GM23338 (cell line): ENCODE results near the gene SCLT1. TPM values are rescaled to one million over a fixed set of nuclear protein-coding genes. Genes with fewer than 3 reads are reported as not detected.
A peak's percentile ranks its signal among the peaks of the same experiment; 100 is the strongest.

Experiments
- ATAC-seq: fragments of 200-7000 bp; cut with Tn5 transposase; 3 replicates; pipeline ENCODE4 v1.9.1; 2020
- DNase-seq: peaks from one replicate; pipeline ENCODE4 v3.0.0-alpha.2; 2015; ENCODE audit warnings: low spot score
- H2AFZ ChIP-seq: fragments of 200-600 bp; sonication (generic); 2 replicates; pipeline ENCODE4 v1.8.0; 2016; ENCODE audit warnings: antibody characterized with exemption, mild to moderate bottlenecking, moderate library complexity
- H3F3A ChIP-seq: fragments of 200-600 bp; sonication (generic); replicated peaks from 2 replicates; pipeline ENCODE4 v1.8.0; 2017; ENCODE audit warnings: antibody characterized with exemption, mixed run types, low read depth
- H3K27ac ChIP-seq: fragments of 200-600 bp; sonication (generic); 2 replicates; pipeline ENCODE4 v1.6.1; 2016; ENCODE audit warnings: low read depth
- H3K27me3 ChIP-seq: fragments of 200-600 bp; sonication (generic); 2 replicates; pipeline ENCODE4 v1.8.0; 2016; ENCODE audit warnings: mild to moderate bottlenecking, mixed run types, moderate library complexity; ENCODE audit not compliant: insufficient read depth
- H3K36me3 ChIP-seq: fragments of 200-600 bp; sonication (generic); 2 replicates; pipeline ENCODE4 v1.8.0; 2016; ENCODE audit warnings: mild to moderate bottlenecking; ENCODE audit not compliant: insufficient read depth
- H3K4me1 ChIP-seq: fragments of 200-600 bp; sonication (generic); 2 replicates; pipeline ENCODE4 v1.8.0; 2016; ENCODE audit warnings: mild to moderate bottlenecking, moderate library complexity; ENCODE audit not compliant: insufficient read depth
- H3K4me2 ChIP-seq: fragments of 200-600 bp; sonication (generic); 2 replicates; pipeline ENCODE4 v1.7.1; 2017; ENCODE audit warnings: mixed run types
- H3K4me3 ChIP-seq: fragments of 200-600 bp; sonication (generic); 2 replicates; pipeline ENCODE4 v1.6.1; 2016; ENCODE audit warnings: mixed run types
- H3K79me2 ChIP-seq: fragments of 200-600 bp; sonication (generic); replicated peaks from 2 replicates; pipeline ENCODE4 v1.8.0; 2017; ENCODE audit warnings: mild to moderate bottlenecking; ENCODE audit not compliant: insufficient read depth
- H3K9me2 ChIP-seq: fragments of 200-600 bp; sonication (generic); 2 replicates; pipeline ENCODE4 v1.8.0; 2017; ENCODE audit not compliant: insufficient read depth
- H4K20me1 ChIP-seq: fragments of 200-600 bp; sonication (generic); replicated peaks from 2 replicates; pipeline ENCODE4 v1.8.0; 2017; ENCODE audit warnings: mild to moderate bottlenecking; ENCODE audit not compliant: insufficient read depth
- H3K27ac Mint-ChIP-seq: 2 replicates; pipeline ENCODE4 v1.8.0; 2020; ENCODE audit warnings: inconsistent platforms, mild to moderate bottlenecking, moderate library complexity, mixed read lengths
- H3K27me3 Mint-ChIP-seq: 3 replicates; pipeline ENCODE4 v1.8.0; 2022; ENCODE audit warnings: low read depth, mild to moderate bottlenecking, moderate library complexity, mixed read lengths, inconsistent platforms; ENCODE audit not compliant: insufficient read depth, poor library complexity
- H3K36me3 Mint-ChIP-seq: 3 replicates; pipeline ENCODE4 v1.8.0; 2021; ENCODE audit warnings: low read depth, mild to moderate bottlenecking, inconsistent platforms, moderate library complexity, mixed read lengths
- H3K4me1 Mint-ChIP-seq: 3 replicates; pipeline ENCODE4 v1.8.0; 2020; ENCODE audit warnings: mild to moderate bottlenecking, inconsistent platforms, mixed read lengths
- H3K4me3 Mint-ChIP-seq: 3 replicates; pipeline ENCODE4 v1.8.0; 2021; ENCODE audit warnings: moderate library complexity, mild to moderate bottlenecking, inconsistent platforms, mixed read lengths
- H3K9me3 Mint-ChIP-seq: 3 replicates; pipeline ENCODE4 v1.8.0; 2020; ENCODE audit warnings: moderate library complexity, mild to moderate bottlenecking, inconsistent platforms, mixed read lengths
- CREB1 ChIP-seq: fragments of 250-450 bp; sonication (Bioruptor Pico); IDR thresholded peaks from 2 replicates; pipeline ENCODE4 v1.5.0; 2020; ENCODE audit warnings: low read depth, mild to moderate bottlenecking, moderate library complexity
- CTCF ChIP-seq, 2 experiments: fragments of 200-600 bp in 1 of 2; sonication (generic) in 1 of 2; conservative IDR thresholded peaks; 2 replicates each; pipeline versions ENCODE4 v1.5.1 to v1.6.1; 2016 to 2017; ENCODE audit warnings: antibody characterized with exemption in 2 of 2, low read depth in 2 of 2, mild to moderate bottlenecking in 2 of 2, moderate library complexity in 1 of 2
- ETS1 ChIP-seq: IDR thresholded peaks from 2 replicates; pipeline ENCODE4 v1.6.1; 2016; ENCODE audit warnings: antibody characterized with exemption
- EZH2phosphoT487 ChIP-seq: fragments of 200-600 bp; sonication (generic); IDR thresholded peaks from one replicate; pipeline ENCODE4 v1.8.1; 2018; ENCODE audit warnings: antibody characterized with exemption; ENCODE audit not compliant: unreplicated experiment
- JUNB ChIP-seq: IDR thresholded peaks from one replicate; pipeline ENCODE4 v1.6.1; 2016; ENCODE audit warnings: antibody characterized with exemption; ENCODE audit not compliant: unreplicated experiment
- NANOG ChIP-seq: IDR thresholded peaks from 2 replicates; pipeline ENCODE4 v1.6.1; 2016; ENCODE audit warnings: antibody characterized with exemption, borderline replicate concordance
- REST ChIP-seq: IDR thresholded peaks from one replicate; pipeline ENCODE4 v1.6.1; 2018; ENCODE audit warnings: antibody characterized with exemption; ENCODE audit not compliant: unreplicated experiment
- ZNF331 ChIP-seq: fragments of 250-450 bp; sonication (Bioruptor Pico); IDR thresholded peaks from 2 replicates; pipeline ENCODE4 v1.5.0; 2020; ENCODE audit warnings: low read depth, mild to moderate bottlenecking, moderate library complexity
- polyA plus RNA-seq: library from polyadenylated mRNA; unstranded; fragments of >200 nt; fragmentation: Nextera tagmentation; extraction: Ambion mirVana; gene quantifications from 2 replicates; pipeline ENCODE4 v1.2.1, GENCODE V29; 2016
- total RNA-seq: library from RNA; depleted of rRNA; stranded (reverse); fragments of >200 nt; shearing (Covaris generic); gene quantifications from 2 replicates; pipeline ENCODE4 v1.2.3, GENCODE V29; 2014

Gene SCLT1
- total and polyA plus RNA-seq, 2 experiments from 2014 or later, result 18.5 to 18.9 TPM

GRCh38 chr4:129117705-129118104, 24.4 kb upstream of the SCLT1 start:
- Mint-ChIP-seq H3K27ac (no peak overlapping the region), H3K4me3 (no peak overlapping the region), H3K4me1 (peaks cover 13% of the 10 kb centered on the region), H3K9me3 (no peaks in the 10 kb centered on the region), H3K36me3 (no peaks in the 10 kb centered on the region), H3K27me3 (no peaks in the 10 kb centered on the region)
- Histone ChIP-seq H3K79me2 (no peaks in the 10 kb centered on the region), H3K4me1 (peaks cover 8% of the 10 kb centered on the region; the same call in 1 of the 2 replicates), H3K27ac (no peak overlapping the region), H3K27me3 (no peaks in the 10 kb centered on the region), H3K36me3 (no peaks in the 10 kb centered on the region), H3K9me2 (peaks cover 14% of the 10 kb centered on the region), H3K4me3 (no peak overlapping the region), H2AFZ (no peak overlapping the region), H4K20me1 (no peaks in the 10 kb centered on the region), H3K4me2 (no peak overlapping the region), H3F3A (no peaks in the 10 kb centered on the region)
- ATAC-seq (no peak), DNase-seq (no peak)
- no peak for TF ChIP-seq JUNB
- no peak for TF ChIP-seq NANOG
- no peak for TF ChIP-seq ETS1
- no peak for TF ChIP-seq ZNF331
- TF ChIP-seq REST, result no peak
- TF ChIP-seq CREB1 (CRISPR knock-in tag), result no peak
- TF ChIP-seq CTCF (conservative IDR thresholded peaks at IDR 0.05; ENCODE audit: low read depth in 2 of 2), result no peak

GRCh38 chr4:129113919-129114318, 20.6 kb upstream of the SCLT1 start:
- no peak overlapping the region for H3K27ac ChIP-seq
- peaks cover 18% of the 10 kb centered on the region for H3K9me2 ChIP-seq
- no peak overlapping the region for H3K4me3 ChIP-seq
- H3K4me1 ChIP-seq, result peaks cover 13% of the 10 kb centered on the region; the same call in 1 of the 2 replicates
- Mint-ChIP-seq H3K27ac (peak overlapping the region; percentile 57), H3K36me3 (no peaks in the 10 kb centered on the region), H3K27me3 (no peaks in the 10 kb centered on the region), H3K4me3 (no peak overlapping the region), H3K4me1 (peaks cover 19% of the 10 kb centered on the region), H3K9me3 (no peaks in the 10 kb centered on the region)
- no peaks in the 10 kb centered on the region for H3F3A ChIP-seq
- no peaks in the 10 kb centered on the region for H4K20me1 ChIP-seq
- no peak overlapping the region for H3K4me2 ChIP-seq
- no peak for ATAC-seq
- H3K27me3 ChIP-seq, result no peaks in the 10 kb centered on the region
- no peak overlapping the region for H2AFZ ChIP-seq
- no peaks in the 10 kb centered on the region for H3K79me2 ChIP-seq
- no peak for DNase-seq
- H3K36me3 ChIP-seq, result no peaks in the 10 kb centered on the region
- TF ChIP-seq ETS1 (no peak), REST (no peak), JUNB (no peak), CREB1 (CRISPR knock-in tag) (no peak), CTCF (conservative IDR thresholded peaks at IDR 0.05; ENCODE audit: low read depth in 2 of 2) (no peak), EZH2phosphoT487 (no peak)
